ENCODE data around the gene OPN3. TPM values are rescaled to one million over a fixed set of nuclear protein-coding genes. Genes with fewer than 3 reads are reported as not detected.

OPN3 gene
- polyA plus RNA-seq, 1 donor from 2014 or later, result 2.7 TPM

DNA sequence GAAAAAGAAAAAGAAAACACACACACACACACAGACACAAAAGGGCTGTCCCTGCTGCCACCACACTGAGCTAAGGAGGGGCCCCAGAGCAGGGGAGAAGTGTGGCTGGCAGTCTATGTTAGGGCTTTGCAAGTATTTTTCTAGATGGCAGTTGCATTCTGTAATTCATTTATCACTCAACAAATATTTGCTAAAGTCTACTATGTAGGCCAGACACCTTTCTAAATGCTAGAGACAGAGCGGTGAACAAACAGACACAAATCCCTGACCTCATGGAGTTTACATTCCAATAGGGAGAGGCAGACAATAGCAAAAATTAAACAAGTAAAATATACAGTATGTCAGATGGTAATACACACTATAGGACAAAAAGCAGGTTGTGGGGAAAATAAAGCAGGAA lies 32.1 kb upstream of the OPN3 start:
- H3K4me3 ChIP-seq (ENCODE audit: low read length), result no peak overlapping the region
- no peaks in the 10 kb centered on the region for H3K9me2 ChIP-seq (ENCODE audit: insufficient read depth, low read length)
- TF ChIP-seq EP300 (conservative IDR thresholded peaks at IDR 0.05; ENCODE audit: poor library complexity, severe bottlenecking) (no peak), TAF1 (IDR thresholded peaks at IDR 0.05; ENCODE audit: low read depth) (no peak), RAD21 (conservative IDR thresholded peaks at IDR 0.05) (no peak), EZH2 (IDR thresholded peaks at IDR 0.05; ENCODE audit: borderline replicate concordance, insufficient read depth, low read length, poor library complexity, severe bottlenecking) (no peak), MXI1 (conservative IDR thresholded peaks at IDR 0.05; ENCODE audit: poor library complexity, severe bottlenecking) (no peak), SMC3 (conservative IDR thresholded peaks at IDR 0.05; ENCODE audit: poor library complexity) (no peak), POLR2AphosphoS5 (IDR thresholded peaks at IDR 0.05) (no peak)
- TF ChIP-seq, protein P1, sequence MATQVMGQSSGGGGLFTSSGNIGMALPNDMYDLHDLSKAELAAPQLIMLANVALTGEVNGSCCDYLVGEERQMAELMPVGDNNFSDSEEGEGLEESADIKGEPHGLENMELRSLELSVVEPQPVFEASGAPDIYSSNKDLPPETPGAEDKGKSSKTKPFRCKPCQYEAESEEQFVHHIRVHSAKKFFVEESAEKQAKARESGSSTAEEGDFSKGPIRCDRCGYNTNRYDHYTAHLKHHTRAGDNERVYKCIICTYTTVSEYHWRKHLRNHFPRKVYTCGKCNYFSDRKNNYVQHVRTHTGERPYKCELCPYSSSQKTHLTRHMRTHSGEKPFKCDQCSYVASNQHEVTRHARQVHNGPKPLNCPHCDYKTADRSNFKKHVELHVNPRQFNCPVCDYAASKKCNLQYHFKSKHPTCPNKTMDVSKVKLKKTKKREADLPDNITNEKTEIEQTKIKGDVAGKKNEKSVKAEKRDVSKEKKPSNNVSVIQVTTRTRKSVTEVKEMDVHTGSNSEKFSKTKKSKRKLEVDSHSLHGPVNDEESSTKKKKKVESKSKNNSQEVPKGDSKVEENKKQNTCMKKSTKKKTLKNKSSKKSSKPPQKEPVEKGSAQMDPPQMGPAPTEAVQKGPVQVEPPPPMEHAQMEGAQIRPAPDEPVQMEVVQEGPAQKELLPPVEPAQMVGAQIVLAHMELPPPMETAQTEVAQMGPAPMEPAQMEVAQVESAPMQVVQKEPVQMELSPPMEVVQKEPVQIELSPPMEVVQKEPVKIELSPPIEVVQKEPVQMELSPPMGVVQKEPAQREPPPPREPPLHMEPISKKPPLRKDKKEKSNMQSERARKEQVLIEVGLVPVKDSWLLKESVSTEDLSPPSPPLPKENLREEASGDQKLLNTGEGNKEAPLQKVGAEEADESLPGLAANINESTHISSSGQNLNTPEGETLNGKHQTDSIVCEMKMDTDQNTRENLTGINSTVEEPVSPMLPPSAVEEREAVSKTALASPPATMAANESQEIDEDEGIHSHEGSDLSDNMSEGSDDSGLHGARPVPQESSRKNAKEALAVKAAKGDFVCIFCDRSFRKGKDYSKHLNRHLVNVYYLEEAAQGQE (IDR thresholded peaks at IDR 0.05; ENCODE audit: borderline replicate concordance), result no peak
- TF ChIP-seq, protein P2, sequence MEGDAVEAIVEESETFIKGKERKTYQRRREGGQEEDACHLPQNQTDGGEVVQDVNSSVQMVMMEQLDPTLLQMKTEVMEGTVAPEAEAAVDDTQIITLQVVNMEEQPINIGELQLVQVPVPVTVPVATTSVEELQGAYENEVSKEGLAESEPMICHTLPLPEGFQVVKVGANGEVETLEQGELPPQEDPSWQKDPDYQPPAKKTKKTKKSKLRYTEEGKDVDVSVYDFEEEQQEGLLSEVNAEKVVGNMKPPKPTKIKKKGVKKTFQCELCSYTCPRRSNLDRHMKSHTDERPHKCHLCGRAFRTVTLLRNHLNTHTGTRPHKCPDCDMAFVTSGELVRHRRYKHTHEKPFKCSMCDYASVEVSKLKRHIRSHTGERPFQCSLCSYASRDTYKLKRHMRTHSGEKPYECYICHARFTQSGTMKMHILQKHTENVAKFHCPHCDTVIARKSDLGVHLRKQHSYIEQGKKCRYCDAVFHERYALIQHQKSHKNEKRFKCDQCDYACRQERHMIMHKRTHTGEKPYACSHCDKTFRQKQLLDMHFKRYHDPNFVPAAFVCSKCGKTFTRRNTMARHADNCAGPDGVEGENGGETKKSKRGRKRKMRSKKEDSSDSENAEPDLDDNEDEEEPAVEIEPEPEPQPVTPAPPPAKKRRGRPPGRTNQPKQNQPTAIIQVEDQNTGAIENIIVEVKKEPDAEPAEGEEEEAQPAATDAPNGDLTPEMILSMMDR (IDR thresholded peaks at IDR 0.05; ENCODE audit: poor library complexity, severe bottlenecking), result no peak
- no peaks in the 10 kb centered on the region for H3K9me3 ChIP-seq (ENCODE audit: low read length)
- no peaks in the 10 kb centered on the region for H3K79me2 ChIP-seq (replicated peaks; ENCODE audit: insufficient read depth, low read length)
- no peak overlapping the region for H3K9ac ChIP-seq (ENCODE audit: low read length)
- H3F3A ChIP-seq (ENCODE audit: insufficient read depth, low read length, poor library complexity, severe bottlenecking), result no peaks in the 10 kb centered on the region
- H2AFZ ChIP-seq (ENCODE audit: low read depth, low read length), result no peak overlapping the region
- H3K27ac ChIP-seq (ENCODE audit: low read length), result no peak overlapping the region
- no peak overlapping the region for H3K4me2 ChIP-seq (ENCODE audit: low read length)
- no peaks in the 10 kb centered on the region for H4K20me1 ChIP-seq (ENCODE audit: insufficient read depth)
- no peaks in the 10 kb centered on the region for H3K27me3 ChIP-seq (ENCODE audit: insufficient read depth, low read depth, low read length)
- H3K36me3 ChIP-seq (ENCODE audit: insufficient read depth, low read length), result no peaks in the 10 kb centered on the region

DNA sequence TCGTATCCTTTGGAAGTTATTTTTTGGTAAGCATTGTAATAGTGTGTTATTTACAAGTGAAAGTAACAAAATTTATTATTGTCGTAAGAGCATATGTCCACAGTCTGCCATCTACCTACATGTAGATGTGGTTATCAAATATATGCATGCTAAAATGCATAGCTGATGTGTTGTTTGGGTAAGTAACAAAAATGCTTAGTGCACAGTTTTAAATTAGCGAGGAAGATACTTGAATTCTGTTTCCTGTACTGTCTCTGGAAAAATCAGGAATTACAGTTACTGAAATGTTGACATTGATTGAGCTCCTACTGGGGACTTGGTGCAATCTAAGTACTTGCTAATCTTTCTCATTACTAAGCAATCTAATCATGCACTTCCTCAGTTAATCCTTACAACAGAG lies 26.2 kb upstream of the OPN3 start:
- Histone ChIP-seq H3F3A (ENCODE audit: insufficient read depth, low read length, poor library complexity, severe bottlenecking) (no peaks in the 10 kb centered on the region), H2AFZ (ENCODE audit: low read depth, low read length) (no peak overlapping the region), H3K9me2 (ENCODE audit: insufficient read depth, low read length) (no peaks in the 10 kb centered on the region), H3K4me2 (ENCODE audit: low read length) (no peak overlapping the region), H3K4me3 (ENCODE audit: low read length) (no peak overlapping the region), H4K20me1 (ENCODE audit: insufficient read depth) (no peaks in the 10 kb centered on the region), H3K9me3 (ENCODE audit: low read length) (no peaks in the 10 kb centered on the region), H3K9ac (ENCODE audit: low read length) (no peak overlapping the region), H3K36me3 (ENCODE audit: insufficient read depth, low read length) (no peaks in the 10 kb centered on the region), H3K27me3 (ENCODE audit: insufficient read depth, low read depth, low read length) (no peaks in the 10 kb centered on the region), H3K79me2 (replicated peaks; ENCODE audit: insufficient read depth, low read length) (no peaks in the 10 kb centered on the region), H3K27ac (ENCODE audit: low read length) (no peak overlapping the region)
- TF ChIP-seq SMC3 (conservative IDR thresholded peaks at IDR 0.05; ENCODE audit: poor library complexity) (no peak), TAF1 (IDR thresholded peaks at IDR 0.05; ENCODE audit: low read depth) (no peak), RAD21 (conservative IDR thresholded peaks at IDR 0.05) (no peak), EP300 (conservative IDR thresholded peaks at IDR 0.05; ENCODE audit: poor library complexity, severe bottlenecking) (no peak), POLR2AphosphoS5 (IDR thresholded peaks at IDR 0.05) (no peak), MXI1 (conservative IDR thresholded peaks at IDR 0.05; ENCODE audit: poor library complexity, severe bottlenecking) (no peak), EZH2 (IDR thresholded peaks at IDR 0.05; ENCODE audit: borderline replicate concordance, insufficient read depth, low read length, poor library complexity, severe bottlenecking) (no peak)
- TF ChIP-seq, protein P1 (IDR thresholded peaks at IDR 0.05; ENCODE audit: borderline replicate concordance), result no peak
- TF ChIP-seq, protein P2 (IDR thresholded peaks at IDR 0.05; ENCODE audit: poor library complexity, severe bottlenecking), result no peak

Measured in neural cell (in vitro differentiated cells).